Measurements from ENCODE around the gene RPL7L1. TPM values are rescaled to one million over a fixed set of nuclear protein-coding genes. Genes with fewer than 3 reads are reported as not detected.

The RPL7L1 gene
- total RNA-seq, 4 donors from 2014 or later = 61.1 to 106 (median 87.9) TPM

DNA sequence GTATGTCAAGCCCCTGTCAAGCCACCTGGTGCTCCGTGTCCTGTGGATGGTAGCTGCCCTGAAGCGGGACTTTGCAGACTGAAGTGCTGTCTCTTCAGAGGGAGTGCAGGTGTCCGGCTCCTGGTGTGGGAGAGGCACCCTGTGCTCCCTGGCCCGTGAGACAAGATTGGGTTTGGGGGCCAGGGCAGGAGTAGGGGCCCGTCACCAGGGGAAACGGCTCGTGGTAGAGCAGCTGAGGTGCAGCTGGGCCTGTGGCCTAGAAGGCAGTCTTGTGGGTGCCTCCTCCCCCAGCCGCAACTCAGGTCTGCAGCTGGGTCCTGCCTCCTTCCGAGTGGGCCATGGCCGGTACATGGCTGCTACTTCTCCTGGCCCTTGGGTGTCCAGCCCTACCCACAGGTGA lies 36.3 kb downstream of the RPL7L1 start, which contains the start of gene PTCRA:
TSS of gene PTCRA (plus strand) at position 322 of the 400 bp plus-strand sequence. CDS start at position 339, 17 bp downstream.
- Histone ChIP-seq H3K9me3 (no peaks in the 10 kb centered on the region), H3K4me3 (no peak within 1 kb of the TSS), H3K27me3 (peaks cover 49% of the 10 kb centered on the region), H3K27ac (no peak within 1 kb of the TSS), H3K36me3 (no peaks in the 10 kb centered on the region), H3K4me1 (peaks cover 0 to 9% (median 6%) of the 10 kb centered on the region in 3 donors)
- TF ChIP-seq EP300 (IDR thresholded peaks at IDR 0.05) (no peak), POLR2A (IDR thresholded peaks at IDR 0.05) (no peak), POLR2AphosphoS5 (IDR thresholded peaks at IDR 0.05) (no peak)
- TF ChIP-seq, protein P1, sequence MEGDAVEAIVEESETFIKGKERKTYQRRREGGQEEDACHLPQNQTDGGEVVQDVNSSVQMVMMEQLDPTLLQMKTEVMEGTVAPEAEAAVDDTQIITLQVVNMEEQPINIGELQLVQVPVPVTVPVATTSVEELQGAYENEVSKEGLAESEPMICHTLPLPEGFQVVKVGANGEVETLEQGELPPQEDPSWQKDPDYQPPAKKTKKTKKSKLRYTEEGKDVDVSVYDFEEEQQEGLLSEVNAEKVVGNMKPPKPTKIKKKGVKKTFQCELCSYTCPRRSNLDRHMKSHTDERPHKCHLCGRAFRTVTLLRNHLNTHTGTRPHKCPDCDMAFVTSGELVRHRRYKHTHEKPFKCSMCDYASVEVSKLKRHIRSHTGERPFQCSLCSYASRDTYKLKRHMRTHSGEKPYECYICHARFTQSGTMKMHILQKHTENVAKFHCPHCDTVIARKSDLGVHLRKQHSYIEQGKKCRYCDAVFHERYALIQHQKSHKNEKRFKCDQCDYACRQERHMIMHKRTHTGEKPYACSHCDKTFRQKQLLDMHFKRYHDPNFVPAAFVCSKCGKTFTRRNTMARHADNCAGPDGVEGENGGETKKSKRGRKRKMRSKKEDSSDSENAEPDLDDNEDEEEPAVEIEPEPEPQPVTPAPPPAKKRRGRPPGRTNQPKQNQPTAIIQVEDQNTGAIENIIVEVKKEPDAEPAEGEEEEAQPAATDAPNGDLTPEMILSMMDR (IDR thresholded peaks at IDR 0.05) = no peak
- ATAC-seq = no peak
- no CpG with 5 or more reads among the region's 10 CpGs for WGBS, 2 donors (ENCODE audit: low coverage in 1 of 2)

GRCh38 chr6:42916288-42916687 lies 36.9 kb downstream of the RPL7L1 start:
- peaks cover 48% of the 10 kb centered on the region for H3K27me3 ChIP-seq
- TF ChIP-seq POLR2AphosphoS5 (IDR thresholded peaks at IDR 0.05) (no peak), POLR2A (IDR thresholded peaks at IDR 0.05) (no peak), EP300 (IDR thresholded peaks at IDR 0.05) (no peak)
- TF ChIP-seq, protein P1 (IDR thresholded peaks at IDR 0.05) = no peak
- WGBS, 2 donors (ENCODE audit: low coverage in 1 of 2) = 100% methylated on average over 1 of the region's 1 CpG; no CpG with 5 or more reads in 1 of the 2 donors
- no peak overlapping the region for H3K4me3 ChIP-seq
- no peak for ATAC-seq
- no peaks in the 10 kb centered on the region for H3K36me3 ChIP-seq
- H3K9me3 ChIP-seq = no peaks in the 10 kb centered on the region
- H3K4me1 ChIP-seq = peaks cover 0 to 7% (median 5%) of the 10 kb centered on the region in 3 donors
- H3K27ac ChIP-seq = no peak overlapping the region

DNA sequence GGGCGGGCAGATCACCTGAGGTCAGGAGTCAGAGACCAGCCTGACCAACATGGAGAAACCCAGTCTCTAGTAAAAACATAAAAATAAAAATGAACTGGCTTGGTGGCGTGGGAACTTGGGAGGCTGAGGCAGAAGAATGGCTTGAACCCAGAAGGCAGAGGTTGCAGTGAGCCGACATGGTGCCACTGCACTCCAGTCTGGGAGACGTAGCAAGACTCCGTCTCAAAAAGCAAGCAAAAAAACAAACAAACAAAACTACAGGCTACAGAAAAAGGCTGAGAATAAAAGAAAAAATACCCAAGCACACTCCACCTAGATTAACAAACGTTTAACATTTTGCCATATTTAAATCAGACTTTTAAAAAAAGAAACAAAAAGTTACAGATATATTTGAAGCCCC lies 42.4 kb downstream of the RPL7L1 start:
- Histone ChIP-seq H3K27me3 (peaks cover 33% of the 10 kb centered on the region), H3K27ac (no peak overlapping the region), H3K4me1 (no peaks in the 10 kb centered on the region), H3K36me3 (no peaks in the 10 kb centered on the region), H3K9me3 (no peaks in the 10 kb centered on the region), H3K4me3 (no peak overlapping the region)
- TF ChIP-seq POLR2AphosphoS5 (IDR thresholded peaks at IDR 0.05) = no peak
- TF ChIP-seq, protein P1 (IDR thresholded peaks at IDR 0.05) = no peak
- no peak for TF ChIP-seq EP300 (IDR thresholded peaks at IDR 0.05)
- no peak for TF ChIP-seq POLR2A (IDR thresholded peaks at IDR 0.05)
- ATAC-seq = no peak
- 58 to 82% methylated on average over 6 of the region's 6 CpGs for WGBS, 2 donors (ENCODE audit: low coverage in 1 of 2)

- WGBS, 2 donors (ENCODE audit: low coverage in 1 of 2) = no CpG with 5 or more reads among the region's 2 CpGs
- H3K27ac ChIP-seq = no peak overlapping the region
- H3K27me3 ChIP-seq = peaks cover 33% of the 10 kb centered on the region
- no peaks in the 10 kb centered on the region for H3K9me3 ChIP-seq
- H3K4me3 ChIP-seq = no peak overlapping the region
- peaks cover 0 to 11% (median 0%) of the 10 kb centered on the region in 3 donors for H3K4me1 ChIP-seq
- H3K36me3 ChIP-seq = no peaks in the 10 kb centered on the region
- ATAC-seq = peak; percentile 24
- TF ChIP-seq POLR2AphosphoS5 (IDR thresholded peaks at IDR 0.05) (no peak), EP300 (IDR thresholded peaks at IDR 0.05) (no peak), POLR2A (IDR thresholded peaks at IDR 0.05) (no peak)
- TF ChIP-seq, protein P1 (IDR thresholded peaks at IDR 0.05) = no peak
Observed at GRCh38 chr6:42923666-42924065, 44.2 kb downstream of the RPL7L1 start.

GRCh38 chr6:42925248-42925857 lies 45.9 kb downstream of the RPL7L1 start:
- TF ChIP-seq, protein P1 (IDR thresholded peaks at IDR 0.05) = no peak
- TF ChIP-seq EP300 (IDR thresholded peaks at IDR 0.05) (no peak), POLR2AphosphoS5 (IDR thresholded peaks at IDR 0.05) (no peak), POLR2A (IDR thresholded peaks at IDR 0.05) (no peak)
- Histone ChIP-seq H3K9me3 (no peaks in the 10 kb centered on the region), H3K4me1 (peaks cover 0 to 18% (median under 1%) of the 10 kb centered on the region in 3 donors), H3K27me3 (peaks cover 33% of the 10 kb centered on the region), H3K4me3 (no peak overlapping the region), H3K36me3 (no peaks in the 10 kb centered on the region), H3K27ac (no peak overlapping the region)
- ATAC-seq = no peak
- no CpG with 5 or more reads among the region's 23 CpGs for WGBS, 2 donors (ENCODE audit: low coverage in 1 of 2)
